Activated T-helper 1 cell treated with anti-CD3 and anti-CD28 coated beads, Interleukin-12 subunit alpha, Interleukin-12 subunit beta, Interleukin-2, Interleukin-4 antibody, amounts not matched to agents 30 ng/mL and 10 ng/mL and 1 ng/mL, durations not matched to agents 14 hours and 24 hours and 36 hours (primary cell): Measurements from ENCODE around the gene SMOC1. TPM values are rescaled to one million over a fixed set of nuclear protein-coding genes. Genes with fewer than 3 reads are reported as not detected.

Experiments
- DNase-seq: peaks from one replicate; pipeline ENCODE4 v3.0.0; 2021; ENCODE audit warnings: low spot score
- H3K27ac Mint-ChIP-seq: one replicate; pipeline ENCODE4 v1.8.0; 2021; ENCODE audit warnings: mild to moderate bottlenecking, mixed read lengths
- H3K27me3 Mint-ChIP-seq: one replicate; pipeline ENCODE4 v1.8.0; 2022; ENCODE audit warnings: mild to moderate bottlenecking, moderate library complexity, mixed read lengths; ENCODE audit not compliant: insufficient read depth
- H3K36me3 Mint-ChIP-seq: one replicate; pipeline ENCODE4 v1.8.0; 2021; ENCODE audit warnings: low read depth, mixed read lengths
- H3K4me1 Mint-ChIP-seq: one replicate; pipeline ENCODE4 v1.8.0; 2021; ENCODE audit warnings: low read depth, mixed read lengths
- H3K4me3 Mint-ChIP-seq: one replicate; pipeline ENCODE4 v1.8.0; 2021; ENCODE audit warnings: mild to moderate bottlenecking, moderate library complexity, mixed read lengths
- H3K9me3 Mint-ChIP-seq: one replicate; pipeline ENCODE4 v1.8.0; 2021; ENCODE audit warnings: mixed read lengths
- intact Hi-C: fragments of 100-400 bp; cut with micrococcal nuclease; formaldehyde crosslinking; loops from one replicate; pipeline ENCODE4 v1.15.1; 2024
- total RNA-seq: library from RNA; stranded (reverse); gene quantifications from 2 replicates; pipeline ENCODE4 v1.2.3, GENCODE V29; 2022

Gene SMOC1
- total RNA-seq, 1 donor from 2014 or later, result not detected

DNA sequence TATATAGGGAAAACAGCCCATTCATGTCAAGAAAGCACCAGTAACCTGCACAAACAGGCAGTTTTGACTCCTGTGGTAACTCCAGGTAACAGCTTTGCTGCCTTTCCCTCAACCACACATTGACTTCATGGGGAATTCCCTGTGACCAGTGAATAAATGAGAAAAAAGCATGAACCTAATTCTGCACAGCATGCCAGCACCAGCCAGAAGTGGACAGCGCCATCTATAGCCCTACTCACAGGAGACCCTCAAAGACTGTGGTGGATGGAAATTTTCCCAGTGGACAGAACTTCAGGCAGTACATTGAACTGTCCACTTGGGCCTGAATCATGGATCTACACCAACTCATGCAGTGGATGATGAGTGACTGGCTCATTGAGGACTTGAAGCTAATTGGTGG lies 157.4 kb downstream of the SMOC1 start:
- intact Hi-C loops, result no loop called here
- Mint-ChIP-seq H3K27ac (no peak overlapping the region), H3K9me3 (no peaks in the 10 kb centered on the region), H3K36me3 (no peaks in the 10 kb centered on the region), H3K4me1 (no peaks in the 10 kb centered on the region), H3K27me3 (peaks cover 10% of the 10 kb centered on the region), H3K4me3 (no peak overlapping the region)
- no peak for DNase-seq

DNA sequence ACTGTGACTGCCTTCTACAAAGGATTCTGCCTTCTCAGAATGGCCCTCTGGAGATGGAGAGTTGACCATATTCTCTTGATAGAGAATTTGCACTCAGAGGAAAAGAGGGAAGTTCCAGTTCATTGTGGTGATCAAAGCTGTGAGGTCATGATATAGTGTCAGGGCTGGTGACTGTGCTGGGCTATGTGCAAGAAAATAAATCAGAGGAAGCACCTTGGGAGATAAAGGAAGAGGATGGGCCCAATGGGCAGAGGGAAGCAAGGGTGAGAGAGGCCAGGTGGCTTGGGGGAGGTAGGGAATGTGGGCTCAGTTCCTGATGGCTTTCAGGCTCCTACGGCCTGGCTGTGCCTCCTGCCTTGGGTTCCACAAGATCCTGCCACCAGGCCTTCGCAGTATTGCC lies 163.8 kb downstream of the SMOC1 start:
- Mint-ChIP-seq H3K4me1 (no peaks in the 10 kb centered on the region), H3K4me3 (no peak overlapping the region), H3K36me3 (no peaks in the 10 kb centered on the region), H3K27me3 (peaks cover 17% of the 10 kb centered on the region), H3K27ac (no peak overlapping the region), H3K9me3 (no peaks in the 10 kb centered on the region)
- intact Hi-C loops, result no loop called here
- DNase-seq, result no peak

DNA sequence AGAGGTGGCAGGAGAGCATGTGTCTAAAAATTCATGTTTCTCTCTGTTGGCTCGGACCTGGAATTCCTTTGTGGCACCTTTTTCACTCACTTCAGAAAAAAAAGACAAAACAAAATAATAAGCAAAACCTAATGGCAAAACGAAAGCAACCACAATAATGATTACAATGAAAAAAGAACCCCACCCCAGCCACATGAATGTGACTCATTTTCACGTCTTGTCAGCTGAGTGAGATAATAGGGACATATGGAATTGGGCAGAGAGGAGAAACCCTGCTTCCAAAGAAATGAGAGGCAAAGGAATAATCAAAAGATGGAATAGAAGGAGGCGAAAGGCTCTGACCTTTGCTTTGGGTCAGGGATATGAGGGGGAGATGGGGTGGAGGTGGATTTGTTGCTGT lies 166.1 kb downstream of the SMOC1 start:
- Mint-ChIP-seq H3K4me3 (no peak overlapping the region), H3K27me3 (peaks cover 13% of the 10 kb centered on the region), H3K27ac (no peak overlapping the region), H3K4me1 (no peaks in the 10 kb centered on the region), H3K36me3 (no peaks in the 10 kb centered on the region), H3K9me3 (no peaks in the 10 kb centered on the region)
- DNase-seq, result no peak
- intact Hi-C loops, result no loop called here

DNA sequence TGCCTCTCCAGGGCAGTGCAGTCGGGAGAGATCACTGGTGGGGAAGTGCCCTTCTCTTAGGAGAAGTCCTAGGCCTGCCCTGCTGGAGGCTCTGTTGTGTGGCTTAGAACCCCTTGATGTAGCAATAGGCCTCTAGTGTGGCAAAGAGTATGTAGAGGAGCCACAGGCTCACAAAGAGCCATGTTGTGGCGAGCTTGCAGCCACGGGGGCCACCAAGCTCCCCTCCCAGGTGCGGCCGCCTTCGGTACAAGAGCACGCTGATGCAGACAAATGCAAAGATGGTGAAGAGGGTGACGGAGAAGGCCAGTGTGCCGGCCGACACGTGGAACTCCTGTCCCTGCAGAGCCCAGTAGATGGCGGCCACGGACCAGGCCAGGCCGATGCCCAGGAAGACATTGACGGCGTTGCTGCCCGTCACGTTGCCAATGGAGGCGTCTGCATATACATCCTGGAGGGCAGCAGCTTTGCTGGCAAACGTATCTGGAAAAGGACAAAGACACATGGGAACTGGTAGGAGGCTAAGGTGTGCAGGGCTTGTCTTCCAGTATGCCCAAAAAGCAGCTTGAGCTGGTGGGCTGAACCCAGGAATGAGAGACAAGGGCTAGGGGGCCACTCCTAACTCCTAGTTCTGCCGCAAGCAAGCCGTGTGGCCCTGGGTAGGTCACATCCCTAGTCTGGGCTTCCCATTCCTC lies 166.8 kb downstream of the SMOC1 start:
- Mint-ChIP-seq H3K9me3 (no peaks in the 10 kb centered on the region), H3K4me1 (no peaks in the 10 kb centered on the region), H3K27ac (no peak overlapping the region), H3K4me3 (no peak overlapping the region), H3K27me3 (peaks cover 11% of the 10 kb centered on the region), H3K36me3 (no peaks in the 10 kb centered on the region)
- intact Hi-C loops, result no loop called here
- no peak for DNase-seq

DNA sequence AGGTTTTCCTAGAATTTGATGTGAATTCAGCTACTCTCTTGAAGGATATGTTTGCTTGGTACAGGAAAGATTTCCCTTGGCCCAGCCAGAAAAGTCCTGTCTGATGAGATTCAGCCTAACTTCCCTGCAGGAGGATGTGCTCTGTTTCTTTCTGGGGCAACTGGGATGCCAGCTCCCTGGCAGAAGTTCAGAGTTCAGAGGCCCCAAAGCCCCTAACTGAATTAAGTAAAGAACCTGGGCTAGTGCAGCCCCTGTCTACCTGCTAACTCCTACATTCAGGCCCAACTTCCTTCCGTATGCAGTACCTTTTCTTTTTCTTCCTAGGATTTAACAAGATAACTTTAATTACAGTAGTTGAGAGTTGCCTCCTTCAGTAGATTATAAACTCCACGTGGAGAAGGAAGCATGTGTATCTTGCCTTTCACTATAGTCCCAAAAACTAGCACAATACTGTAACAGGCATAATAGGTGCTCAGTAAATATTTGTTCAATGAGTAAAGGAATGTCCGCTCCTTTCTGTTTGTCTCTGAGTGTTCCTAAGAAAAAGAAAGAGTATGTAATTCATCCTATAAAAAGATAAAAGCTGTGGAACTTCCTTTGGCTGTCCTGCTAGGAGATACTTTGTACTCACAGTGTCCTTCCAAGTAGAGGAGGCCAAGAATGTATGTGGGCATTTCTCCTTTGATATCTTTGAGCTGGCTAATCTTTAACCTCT lies 168.5 kb downstream of the SMOC1 start:
- DNase-seq, result no peak
- Mint-ChIP-seq H3K4me3 (no peak overlapping the region), H3K4me1 (peaks cover 8% of the 10 kb centered on the region), H3K27me3 (peaks cover 10% of the 10 kb centered on the region), H3K36me3 (no peaks in the 10 kb centered on the region), H3K9me3 (no peaks in the 10 kb centered on the region), H3K27ac (no peak overlapping the region)
- intact Hi-C loops, result no loop called here

DNA sequence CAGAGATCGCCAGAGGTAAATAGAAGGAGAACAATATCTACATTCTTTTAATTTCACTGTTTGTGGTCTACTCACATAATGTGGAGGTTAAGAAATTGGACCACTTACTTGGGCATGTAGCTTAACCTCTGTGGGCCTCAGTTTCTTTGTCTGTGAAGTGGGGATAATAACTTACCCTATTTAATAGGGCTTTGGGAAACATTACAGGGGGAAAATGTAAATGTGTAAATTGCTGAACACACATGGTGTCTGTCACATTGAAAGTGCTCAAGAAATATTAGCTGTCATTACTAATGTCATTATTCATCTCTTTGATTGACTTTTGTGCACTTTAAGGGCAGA lies 169.1 kb downstream of the SMOC1 start:
- no peaks in the 10 kb centered on the region for H3K36me3 Mint-ChIP-seq
- H3K4me1 Mint-ChIP-seq, result peaks cover 9% of the 10 kb centered on the region
- no peaks in the 10 kb centered on the region for H3K9me3 Mint-ChIP-seq
- H3K27me3 Mint-ChIP-seq, result peaks cover 7% of the 10 kb centered on the region
- intact Hi-C loops, result no loop called here
- no peak for DNase-seq
- H3K4me3 Mint-ChIP-seq, result no peak overlapping the region
- no peak overlapping the region for H3K27ac Mint-ChIP-seq

DNA sequence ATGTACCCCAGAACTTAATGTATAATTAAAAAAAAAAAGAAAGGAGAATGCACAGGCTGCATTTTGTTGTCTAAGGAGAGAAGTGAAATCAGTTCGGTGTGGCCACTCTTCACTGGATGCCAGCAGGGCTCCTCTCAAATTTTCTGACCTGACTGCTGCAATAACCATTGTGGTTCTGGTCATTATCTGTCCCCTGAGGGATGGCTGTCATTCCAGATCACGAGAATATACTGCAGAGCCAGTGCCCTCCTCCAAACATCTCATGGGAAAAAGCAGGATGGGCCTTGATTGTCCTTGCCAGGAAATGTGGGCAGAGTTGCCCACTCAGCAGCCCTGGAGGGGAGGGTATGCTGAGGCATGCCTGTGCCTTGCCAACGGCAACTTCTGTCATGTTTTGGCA lies 170.4 kb downstream of the SMOC1 start:
- Mint-ChIP-seq H3K9me3 (no peaks in the 10 kb centered on the region), H3K27me3 (peaks cover 9% of the 10 kb centered on the region), H3K4me1 (peaks cover 9% of the 10 kb centered on the region), H3K36me3 (no peaks in the 10 kb centered on the region), H3K4me3 (no peak overlapping the region), H3K27ac (no peak overlapping the region)
- no peak for DNase-seq
- intact Hi-C loops, result no loop called here

DNA sequence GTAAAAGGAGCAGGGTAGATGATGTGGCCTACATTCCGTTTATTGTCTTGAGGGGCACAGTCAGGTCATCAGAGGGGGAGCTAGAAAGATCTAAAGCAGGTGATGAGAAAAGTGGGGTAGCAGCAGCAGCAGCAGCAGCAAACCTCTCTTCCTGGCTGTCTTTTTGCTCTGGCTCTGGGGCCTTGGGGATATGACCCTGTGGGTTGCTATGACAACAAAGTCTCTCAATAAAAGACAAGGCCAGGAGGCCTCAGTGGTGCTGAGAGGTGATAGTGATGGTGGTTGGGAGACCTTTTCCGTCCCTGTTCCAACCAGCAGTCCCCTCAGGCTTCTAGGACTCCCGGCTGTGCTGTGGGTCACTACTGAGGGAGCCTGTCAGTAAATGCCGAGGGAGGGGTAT lies 170.9 kb downstream of the SMOC1 start:
- no peak for DNase-seq
- peaks cover 9% of the 10 kb centered on the region for H3K4me1 Mint-ChIP-seq
- H3K36me3 Mint-ChIP-seq, result no peaks in the 10 kb centered on the region
- no peak overlapping the region for H3K27ac Mint-ChIP-seq
- intact Hi-C loops, result no loop called here
- H3K27me3 Mint-ChIP-seq, result peaks cover 9% of the 10 kb centered on the region
- no peak overlapping the region for H3K4me3 Mint-ChIP-seq
- H3K9me3 Mint-ChIP-seq, result no peaks in the 10 kb centered on the region

DNA sequence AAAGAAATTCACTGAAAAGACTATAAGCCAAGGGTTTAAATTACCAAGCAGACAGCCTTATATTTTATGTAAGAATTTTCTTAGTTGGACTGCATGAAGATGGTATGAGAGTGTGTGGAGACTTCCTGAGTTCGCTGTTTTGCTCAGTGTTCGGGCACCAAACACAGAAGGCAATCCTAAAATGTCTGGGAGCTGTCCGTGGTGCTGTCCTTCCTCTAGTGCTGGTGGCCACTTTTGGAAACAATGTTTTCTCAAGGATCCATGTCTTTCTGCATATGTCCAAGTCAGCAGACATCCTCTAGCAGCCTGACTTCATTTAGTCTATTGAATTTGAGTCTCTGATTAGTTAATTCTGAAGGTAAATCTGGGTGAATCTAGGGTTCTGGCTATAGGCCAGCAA lies 173.8 kb downstream of the SMOC1 start:
- Mint-ChIP-seq H3K4me3 (no peak overlapping the region), H3K27me3 (peaks cover 5% of the 10 kb centered on the region), H3K9me3 (no peaks in the 10 kb centered on the region), H3K4me1 (peaks cover 9% of the 10 kb centered on the region), H3K27ac (no peak overlapping the region), H3K36me3 (no peaks in the 10 kb centered on the region)
- intact Hi-C loops, result no loop called here
- DNase-seq, result no peak

DNA sequence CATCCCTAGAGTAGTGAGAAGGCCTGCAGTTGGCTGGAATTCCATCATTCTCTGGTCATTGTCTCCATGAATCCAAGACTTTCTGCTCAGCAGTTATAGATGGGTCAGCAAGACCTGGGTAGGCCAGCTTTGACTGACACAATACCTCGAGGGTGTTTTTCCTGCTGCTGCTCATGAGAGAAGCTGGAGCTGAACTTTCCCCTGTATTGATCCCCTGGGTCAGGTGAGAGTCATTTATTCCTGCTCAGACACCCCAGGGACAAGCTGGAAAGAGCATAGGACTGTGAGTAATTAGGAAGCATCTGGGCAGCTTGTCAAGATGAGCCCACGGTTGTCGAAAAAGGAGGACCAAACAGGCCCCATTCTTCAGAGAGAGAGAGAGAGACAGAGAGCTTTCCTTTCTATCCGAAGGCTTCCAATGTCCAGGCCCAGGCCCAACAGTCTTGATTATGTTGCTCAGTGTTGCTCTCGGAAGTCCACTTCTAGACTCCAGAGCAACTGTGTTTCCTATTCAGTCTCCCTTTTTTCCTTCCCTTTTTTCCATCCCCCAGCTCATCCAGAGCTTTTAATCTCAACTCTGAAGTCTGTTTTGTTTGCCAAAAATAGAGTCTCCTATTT lies 178.4 kb downstream of the SMOC1 start:
- Mint-ChIP-seq H3K36me3 (no peaks in the 10 kb centered on the region), H3K4me3 (no peak overlapping the region), H3K4me1 (peaks cover 2% of the 10 kb centered on the region)

DNA sequence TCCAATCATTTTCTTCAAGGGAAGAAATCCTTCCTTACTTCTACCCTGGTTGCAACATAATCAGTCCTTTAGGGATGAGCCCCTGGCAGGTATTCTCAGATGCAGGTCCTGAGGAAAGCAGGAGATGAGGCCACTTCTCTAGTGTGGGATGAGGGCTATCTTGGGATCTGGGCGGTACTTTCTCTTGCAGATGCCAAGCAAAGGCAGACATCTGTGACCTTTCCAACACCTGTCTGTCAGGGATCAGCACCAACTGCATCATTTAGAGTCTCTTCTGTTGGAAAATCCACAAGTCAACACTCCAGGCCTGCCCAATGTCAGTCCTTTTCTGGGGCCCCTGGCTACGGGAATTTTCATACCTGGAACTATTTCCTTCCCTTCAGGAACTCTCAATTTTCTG lies 180.3 kb downstream of the SMOC1 start:
- H3K4me1 Mint-ChIP-seq, result no peaks in the 10 kb centered on the region
- H3K36me3 Mint-ChIP-seq, result no peaks in the 10 kb centered on the region
- H3K9me3 Mint-ChIP-seq, result no peaks in the 10 kb centered on the region
- H3K27me3 Mint-ChIP-seq, result peaks cover 4% of the 10 kb centered on the region
- intact Hi-C loops, result no loop called here
- DNase-seq, result no peak
- H3K4me3 Mint-ChIP-seq, result no peak overlapping the region
- H3K27ac Mint-ChIP-seq, result no peak overlapping the region

More for the DNA sequence above, 178.4 kb downstream of the SMOC1 start:
- no peak overlapping the region for H3K27ac Mint-ChIP-seq
- H3K27me3 Mint-ChIP-seq, result peaks cover 5% of the 10 kb centered on the region
- intact Hi-C loops, result no loop called here
- no peaks in the 10 kb centered on the region for H3K9me3 Mint-ChIP-seq
- DNase-seq, result no peak

DNA sequence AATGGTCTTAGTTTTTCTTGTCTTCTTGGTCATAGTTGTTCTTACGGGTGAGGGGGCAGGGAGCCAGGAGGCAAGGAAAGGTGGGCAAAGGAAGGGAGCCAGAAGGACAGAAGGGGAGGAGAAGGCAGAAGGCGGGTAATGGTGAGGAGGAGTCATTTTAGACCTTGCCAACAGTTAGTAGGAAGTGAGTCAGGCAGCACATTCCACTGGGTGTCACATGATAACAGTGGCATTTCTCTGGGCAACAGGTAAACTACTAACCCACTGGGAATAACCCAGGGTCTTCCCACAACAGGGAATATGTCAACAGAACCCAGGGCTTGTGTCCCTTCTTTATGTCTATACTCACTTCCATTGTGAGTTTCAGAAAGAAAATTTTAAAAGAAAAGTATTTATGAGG lies 181.9 kb downstream of the SMOC1 start:
- H3K36me3 Mint-ChIP-seq, result no peaks in the 10 kb centered on the region
- peaks cover 4% of the 10 kb centered on the region for H3K27me3 Mint-ChIP-seq
- no peak for DNase-seq
- intact Hi-C loops, result no loop called here
- H3K4me3 Mint-ChIP-seq, result no peak overlapping the region
- no peaks in the 10 kb centered on the region for H3K4me1 Mint-ChIP-seq
- H3K9me3 Mint-ChIP-seq, result no peaks in the 10 kb centered on the region
- no peak overlapping the region for H3K27ac Mint-ChIP-seq

DNA sequence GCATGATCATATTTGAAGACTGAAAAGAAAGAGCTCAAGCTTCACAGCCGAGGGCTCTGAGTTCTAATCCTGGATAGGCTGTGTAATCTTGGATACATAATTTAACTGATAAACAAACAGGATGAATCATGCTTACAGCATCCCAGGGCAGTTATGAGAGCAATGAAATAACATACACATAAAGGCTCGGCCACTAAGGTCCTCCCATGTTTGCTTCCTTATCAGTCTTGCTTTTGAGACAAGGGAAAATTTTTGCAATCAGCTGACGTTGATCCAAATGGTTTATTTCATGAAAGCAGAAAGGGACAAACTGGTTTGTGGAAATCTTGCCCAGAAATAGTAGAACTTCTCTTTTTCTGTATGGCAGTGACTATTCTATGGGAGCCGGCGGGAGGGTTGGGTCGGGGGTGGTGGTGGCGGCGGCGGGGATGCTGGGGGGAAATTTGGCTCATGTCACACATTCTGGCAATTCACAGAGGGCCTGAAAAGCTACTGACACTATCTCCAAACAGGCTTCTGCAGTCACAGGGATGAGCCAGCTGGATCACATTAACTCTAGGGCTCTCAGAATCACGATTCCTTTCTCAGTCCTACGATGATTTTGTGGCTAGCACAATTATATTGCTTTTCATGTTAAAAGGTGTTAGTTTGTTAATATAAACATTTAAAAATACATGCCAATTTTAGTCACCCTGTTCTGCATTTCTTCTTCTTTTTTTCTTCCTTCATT lies 185.1 kb downstream of the SMOC1 start:
- Mint-ChIP-seq H3K36me3 (no peaks in the 10 kb centered on the region), H3K4me3 (no peak overlapping the region), H3K4me1 (no peaks in the 10 kb centered on the region), H3K9me3 (no peaks in the 10 kb centered on the region), H3K27ac (no peak overlapping the region), H3K27me3 (peaks cover 4% of the 10 kb centered on the region)
- intact Hi-C loops, result no loop called here
- DNase-seq, result no peak
